CD14-positive monocyte (primary cell): Measurements from ENCODE around the gene CRTC1. TPM values are rescaled to one million over a fixed set of nuclear protein-coding genes. Genes with fewer than 3 reads are reported as not detected.

ENCODE experiments used
- DNase-seq, 3 donors: peaks; one replicate each; pipeline ENCODE4 v3.0.0-alpha.2; 2011 to 2022
- H2AFZ ChIP-seq: 2 replicates; pipeline ENCODE4 v1.6.0; 2012; ENCODE audit warnings: mild to moderate bottlenecking, low read depth, low read length, inconsistent platforms; ENCODE audit not compliant: insufficient read depth, poor library complexity, severe bottlenecking
- H3K27ac ChIP-seq, 2 donors: 1 replicate in 1 of 2; 2 replicates in 1 of 2; pipeline ENCODE4 v1.5.1; 2012 to 2013; ENCODE audit warnings: low read length in 2 of 2, control low read depth in 1 of 2, inconsistent platforms in 1 of 2, low read depth in 1 of 2, mild to moderate bottlenecking in 1 of 2
- H3K27me3 ChIP-seq, 2 donors: one replicate each; pipeline versions ENCODE4 v1.6.0 to v1.6.1; 2011 to 2013; ENCODE audit warnings: low read length in 2 of 2; ENCODE audit not compliant: control insufficient read depth in 2 of 2, insufficient read depth in 2 of 2
- H3K36me3 ChIP-seq, 2 donors: replicated peaks in 1 of 2; 1 replicate in 1 of 2; 2 replicates in 1 of 2; pipeline versions ENCODE4 v1.5.1 to v1.6.1; 2012 to 2013; ENCODE audit warnings: low read length in 2 of 2, control low read depth in 1 of 2, inconsistent platforms in 1 of 2, mild to moderate bottlenecking in 1 of 2; ENCODE audit not compliant: insufficient read depth in 2 of 2, control insufficient read depth in 1 of 2
- H3K4me1 ChIP-seq, 2 donors: 1 replicate in 1 of 2; 2 replicates in 1 of 2; pipeline versions ENCODE4 v1.5.1 to v1.6.1; 2012 to 2013; ENCODE audit warnings: low read length in 2 of 2, control low read depth in 1 of 2, inconsistent platforms in 1 of 2, mild to moderate bottlenecking in 1 of 2, moderate library complexity in 1 of 2; ENCODE audit not compliant: insufficient read depth in 2 of 2, control insufficient read depth in 1 of 2
- H3K4me2 ChIP-seq: replicated peaks from 2 replicates; pipeline ENCODE3; 2012; ENCODE audit warnings: low read length, moderate library complexity, mild to moderate bottlenecking; ENCODE audit not compliant: poor library complexity, severe bottlenecking; ENCODE audit errors: extremely low read depth
- H3K4me3 ChIP-seq, 3 experiments: fragments of 200-600 bp in 1 of 3; sonication (generic) in 1 of 3; replicated peaks in 1 of 3; 1 replicate in 2 of 3; 2 replicates in 1 of 3; pipeline ENCODE4 v1.5.1; 2011 to 2013; ENCODE audit warnings: low read length in 3 of 3, mild to moderate bottlenecking in 3 of 3, control low read depth in 2 of 3, low read depth in 2 of 3, inconsistent platforms in 1 of 3, moderate library complexity in 1 of 3
- H3K79me2 ChIP-seq: 2 replicates; pipeline ENCODE4 v1.6.0; 2012; ENCODE audit warnings: mild to moderate bottlenecking, control low read depth, inconsistent platforms, low read length, moderate library complexity; ENCODE audit not compliant: insufficient read depth
- H3K9ac ChIP-seq: 2 replicates; pipeline ENCODE4 v1.6.0; 2017; ENCODE audit warnings: low read length, mild to moderate bottlenecking; ENCODE audit not compliant: insufficient read depth, poor library complexity, severe bottlenecking
- H3K9me3 ChIP-seq, 2 donors: replicated peaks in 1 of 2; 1 replicate in 1 of 2; 2 replicates in 1 of 2; pipeline versions ENCODE4 v1.5.1 to v1.6.1; 2012 to 2013; ENCODE audit warnings: low read length in 2 of 2, control low read depth in 1 of 2; ENCODE audit not compliant: control insufficient read depth in 1 of 2, insufficient read depth in 1 of 2
- H4K20me1 ChIP-seq: 2 replicates; pipeline ENCODE4 v1.6.0; 2012; ENCODE audit warnings: mild to moderate bottlenecking, low read length, control low read depth, moderate library complexity; ENCODE audit not compliant: insufficient read depth
- H3K27ac Mint-ChIP-seq, 7 donors: one replicate each; pipeline ENCODE4 v1.8.0; 2020; ENCODE audit warnings: mild to moderate bottlenecking in 7 of 7, mixed read lengths in 7 of 7, moderate library complexity in 6 of 7, inconsistent platforms in 2 of 7
- H3K27me3 Mint-ChIP-seq, 3 donors: one replicate each; pipeline ENCODE4 v1.8.0; 2021 to 2022; ENCODE audit warnings: low read depth in 3 of 3, mild to moderate bottlenecking in 3 of 3, mixed read lengths in 3 of 3, moderate library complexity in 3 of 3, inconsistent platforms in 1 of 3
- H3K36me3 Mint-ChIP-seq, 2 donors: one replicate each; pipeline ENCODE4 v1.8.0; 2020; ENCODE audit warnings: mixed read lengths in 2 of 2, inconsistent platforms in 1 of 2, mild to moderate bottlenecking in 1 of 2
- H3K4me1 Mint-ChIP-seq: one replicate; pipeline ENCODE4 v1.8.0; 2020; ENCODE audit warnings: mild to moderate bottlenecking, mixed read lengths
- H3K4me3 Mint-ChIP-seq, 2 donors: one replicate each; pipeline ENCODE4 v1.8.0; 2020; ENCODE audit warnings: mild to moderate bottlenecking in 2 of 2, mixed read lengths in 2 of 2, moderate library complexity in 1 of 2
- H3K9me3 Mint-ChIP-seq, 7 donors: one replicate each; pipeline ENCODE4 v1.8.0; 2020 to 2022; ENCODE audit warnings: mixed read lengths in 7 of 7, mild to moderate bottlenecking in 6 of 7, moderate library complexity in 6 of 7, inconsistent platforms in 2 of 7
- CTCF ChIP-seq: fragments of 200-600 bp; IDR thresholded peaks from one replicate; pipeline ENCODE4 v1.8.0; 2022; ENCODE audit warnings: antibody characterized with exemption, mild to moderate bottlenecking
- WGBS: methylation state at CpG from one replicate; pipeline ENCODE4 v1.1.5; 2013; ENCODE audit warnings: missing lambda C conversion rate; ENCODE audit not compliant: insufficient coverage; 5-methylcytosine and 5-hydroxymethylcytosine counted together
- intact Hi-C, 2 donors: fragments of 100-400 bp; cut with micrococcal nuclease; formaldehyde crosslinking; loops; one replicate each; pipeline versions ENCODE4 v1.15.0 to v1.15.1; 2023
- polyA plus RNA-seq, 3 donors: library from polyadenylated mRNA; depleted of rRNA in 1 of 3; unstranded in 2 of 3; stranded (reverse) in 1 of 3; fragments of 300-500 nt in 2 of 3; fragments of >200 nt in 1 of 3; fragmentation: Illumina TruSeq in 2 of 3; gene quantifications; 1 replicate in 2 of 3; 2 replicates in 1 of 3; pipeline ENCODE4 v1.2.3, GENCODE V29; 2012 to 2021

Gene CRTC1
- polyA plus RNA-seq, 3 donors, result 0.28 to 9.2 (median 0.55) TPM

- H3K79me2 ChIP-seq, result no peaks in the 10 kb centered on the region
- no peak overlapping the region for H3K4me2 ChIP-seq
- 89% methylated on average over 17 of the region's 20 CpGs for WGBS
- no peak for TF ChIP-seq CTCF
- H3K27ac Mint-ChIP-seq, result no peak overlapping the region
- no peaks in the 10 kb centered on the region for H3K9me3 ChIP-seq
- no peak overlapping the region for H2AFZ ChIP-seq
- H3K27me3 ChIP-seq, result no peaks in the 10 kb centered on the region
- DNase-seq, result no peak
- H3K36me3 ChIP-seq, result no peaks in the 10 kb centered on the region
- H3K4me1 Mint-ChIP-seq, result peaks cover 25% of the 10 kb centered on the region
- H4K20me1 ChIP-seq, result peaks cover 55% of the 10 kb centered on the region
- H3K9ac ChIP-seq, result no peak overlapping the region
- H3K36me3 Mint-ChIP-seq, result peaks cover 9 to 13% of the 10 kb centered on the region in 2 donors
- peaks cover 9 to 14% of the 10 kb centered on the region in 2 donors for H3K4me1 ChIP-seq
- no peak overlapping the region for H3K4me3 ChIP-seq
- H3K27ac ChIP-seq, result no peak overlapping the region
- H3K9me3 Mint-ChIP-seq, result peaks cover 0 to 5% (median 3%) of the 10 kb centered on the region in 7 donors
- intact Hi-C loops, result loop anchor here in 1 of 2 donors (5.0 kb wide), 1 partner anchor 45 kb away; no protein-coding TSS in a partner anchor
- H3K4me3 Mint-ChIP-seq, result no peak overlapping the region
- peaks cover 8 to 11% (median 9%) of the 10 kb centered on the region in 3 donors for H3K27me3 Mint-ChIP-seq
Observed at GRCh38 chr19:18657590-18658365, 25.7 kb upstream of the CRTC1 start.

- peaks cover 25% of the 10 kb centered on the region for H3K4me1 Mint-ChIP-seq
- Histone ChIP-seq H3K27ac (no peak overlapping the region), H2AFZ (no peak overlapping the region), H3K4me2 (no peak overlapping the region), H3K9ac (no peak overlapping the region), H3K27me3 (no peaks in the 10 kb centered on the region), H4K20me1 (peaks cover 60% of the 10 kb centered on the region), H3K4me3 (no peak overlapping the region), H3K4me1 (peaks cover 9 to 14% of the 10 kb centered on the region in 2 donors), H3K36me3 (no peaks in the 10 kb centered on the region), H3K9me3 (no peaks in the 10 kb centered on the region), H3K79me2 (no peaks in the 10 kb centered on the region)
- peaks cover 0 to 5% (median 3%) of the 10 kb centered on the region in 7 donors for H3K9me3 Mint-ChIP-seq
- no peak overlapping the region for H3K4me3 Mint-ChIP-seq
- DNase-seq, result no peak
- TF ChIP-seq CTCF, result no peak
- H3K36me3 Mint-ChIP-seq, result peaks cover 9 to 11% of the 10 kb centered on the region in 2 donors
- intact Hi-C loops, result loop anchor here in 1 of 2 donors (5.0 kb wide), 1 partner anchor 44 kb away; no protein-coding TSS in a partner anchor
- peaks cover 8 to 11% (median 9%) of the 10 kb centered on the region in 3 donors for H3K27me3 Mint-ChIP-seq
- 78% methylated on average over 3 of the region's 4 CpGs for WGBS
- peak overlapping the region in 6 of 7 donors; percentile 3 to 74 (median 33) for H3K27ac Mint-ChIP-seq
Observed at GRCh38 chr19:18658366-18658855, 25.1 kb upstream of the CRTC1 start.
